Peyer's patch (tissue), 4 donors: ENCODE data around the gene WDR74.

Experiments
- POLR2A ChIP-seq, 2 donors: fragments of 450-650 bp; IDR thresholded peaks; one replicate each; pipeline ENCODE4 v1.5.1; 2017; ENCODE audit warnings: antibody characterized with exemption in 2 of 2, mild to moderate bottlenecking in 2 of 2, moderate library complexity in 2 of 2
- TF ChIP-seq, protein P1 (sequence below), 6 experiments: fragments of 450-650 bp in 4 of 6; fragments of 200-600 bp in 2 of 6; sonication (generic) in 1 of 6; IDR thresholded peaks; one replicate each; pipeline ENCODE4 v1.5.1; 2017 to 2019; ENCODE audit warnings: antibody characterized with exemption in 6 of 6, mild to moderate bottlenecking in 3 of 6, moderate library complexity in 1 of 6

DNA sequence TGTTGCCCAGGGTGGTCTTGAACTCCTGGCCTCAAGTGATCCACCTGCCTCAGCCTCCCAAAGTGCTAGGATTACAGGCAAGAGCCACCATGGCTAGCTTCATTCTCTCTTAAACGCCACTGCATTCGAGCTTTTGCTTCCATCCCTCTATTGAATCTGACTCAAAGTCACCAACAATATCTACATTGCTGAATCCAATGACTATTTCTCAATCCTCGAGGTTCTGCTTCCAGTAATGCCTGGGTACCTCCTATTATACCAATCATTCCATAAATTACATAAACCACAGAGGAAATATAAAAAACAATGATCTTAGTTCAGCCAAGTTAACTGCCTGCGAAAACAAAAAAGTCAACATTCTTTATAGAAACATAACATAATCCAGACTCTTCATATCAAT, 22.3 kb downstream of the WDR74 start:
- TF ChIP-seq POLR2A (IDR thresholded peaks at IDR 0.05) = no peak
- TF ChIP-seq, protein P1, sequence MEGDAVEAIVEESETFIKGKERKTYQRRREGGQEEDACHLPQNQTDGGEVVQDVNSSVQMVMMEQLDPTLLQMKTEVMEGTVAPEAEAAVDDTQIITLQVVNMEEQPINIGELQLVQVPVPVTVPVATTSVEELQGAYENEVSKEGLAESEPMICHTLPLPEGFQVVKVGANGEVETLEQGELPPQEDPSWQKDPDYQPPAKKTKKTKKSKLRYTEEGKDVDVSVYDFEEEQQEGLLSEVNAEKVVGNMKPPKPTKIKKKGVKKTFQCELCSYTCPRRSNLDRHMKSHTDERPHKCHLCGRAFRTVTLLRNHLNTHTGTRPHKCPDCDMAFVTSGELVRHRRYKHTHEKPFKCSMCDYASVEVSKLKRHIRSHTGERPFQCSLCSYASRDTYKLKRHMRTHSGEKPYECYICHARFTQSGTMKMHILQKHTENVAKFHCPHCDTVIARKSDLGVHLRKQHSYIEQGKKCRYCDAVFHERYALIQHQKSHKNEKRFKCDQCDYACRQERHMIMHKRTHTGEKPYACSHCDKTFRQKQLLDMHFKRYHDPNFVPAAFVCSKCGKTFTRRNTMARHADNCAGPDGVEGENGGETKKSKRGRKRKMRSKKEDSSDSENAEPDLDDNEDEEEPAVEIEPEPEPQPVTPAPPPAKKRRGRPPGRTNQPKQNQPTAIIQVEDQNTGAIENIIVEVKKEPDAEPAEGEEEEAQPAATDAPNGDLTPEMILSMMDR (IDR thresholded peaks at IDR 0.05) = no peak
